ENCODE data around the gene TTC17.
"Not testable (repeated sequence)": the region's sequence is repeated elsewhere in the genome, so short reads cannot be mapped to it uniquely, and the experiment has no call there.

The TTC17 gene

GRCh38 chr11:43427971-43428370, 69.3 kb downstream of the TTC17 start:
- TF ChIP-seq CTCF (IDR thresholded peaks at IDR 0.05; ENCODE audit: low read depth, low read length), result no peak

GRCh38 chr11:43430916-43431315, 72.2 kb downstream of the TTC17 start:
- DNase-seq; H3K27me3 ChIP-seq; H3K4me1 ChIP-seq; H3K36me3 ChIP-seq; H3K4me3 ChIP-seq (ENCODE audit: low read depth, low read length); H3K9me3 ChIP-seq: not testable (repeated sequence)

More at GRCh38 chr11:43427971-43428370, 69.3 kb downstream of the TTC17 start:
- no peaks in the 10 kb centered on the region for H3K27me3 ChIP-seq
- no peaks in the 10 kb centered on the region for H3K4me1 ChIP-seq
- no peaks in the 10 kb centered on the region for H3K9me3 ChIP-seq
- H3K4me3 ChIP-seq (ENCODE audit: low read depth, low read length), result no peak overlapping the region
- DNase-seq, result no peak
- H3K36me3 ChIP-seq, result no peaks in the 10 kb centered on the region

GRCh38 chr11:43434893-43435292, 76.2 kb downstream of the TTC17 start:
- Histone ChIP-seq H3K36me3 (no peaks in the 10 kb centered on the region), H3K4me1 (no peaks in the 10 kb centered on the region), H3K9me3 (no peaks in the 10 kb centered on the region), H3K4me3 (ENCODE audit: low read depth, low read length) (no peak overlapping the region), H3K27me3 (no peaks in the 10 kb centered on the region)
- no peak for TF ChIP-seq CTCF (IDR thresholded peaks at IDR 0.05; ENCODE audit: low read depth, low read length)
- no peak for DNase-seq

- Histone ChIP-seq H3K36me3 (no peaks in the 10 kb centered on the region; the same call in 1 of the 2 replicates), H3K9me3 (no peaks in the 10 kb centered on the region), H3K4me3 (ENCODE audit: low read depth, low read length) (no peak overlapping the region), H3K27me3 (no peaks in the 10 kb centered on the region), H3K4me1 (no peaks in the 10 kb centered on the region)
- no peak for TF ChIP-seq CTCF (IDR thresholded peaks at IDR 0.05; ENCODE audit: low read depth, low read length)
- no peak for DNase-seq
These were observed 81.8 kb downstream of the TTC17 start for GRCh38 chr11:43440486-43440885.

- Histone ChIP-seq H3K4me1 (no peaks in the 10 kb centered on the region), H3K4me3 (ENCODE audit: low read depth, low read length) (no peak overlapping the region), H3K9me3 (no peaks in the 10 kb centered on the region), H3K36me3 (no peaks in the 10 kb centered on the region; the same call in none of the 2 replicates), H3K27me3 (no peaks in the 10 kb centered on the region)
- no peak for DNase-seq
- no peak for TF ChIP-seq CTCF (IDR thresholded peaks at IDR 0.05; ENCODE audit: low read depth, low read length)
These were observed 85.1 kb downstream of the TTC17 start for GRCh38 chr11:43443811-43444210.

GRCh38 chr11:43447151-43447550, 88.4 kb downstream of the TTC17 start:
- Histone ChIP-seq H3K9me3 (no peaks in the 10 kb centered on the region), H3K4me3 (ENCODE audit: low read depth, low read length) (no peak overlapping the region), H3K36me3 (no peaks in the 10 kb centered on the region; the same call in none of the 2 replicates), H3K27me3 (no peaks in the 10 kb centered on the region), H3K4me1 (no peaks in the 10 kb centered on the region)
- DNase-seq, result no peak
- no peak for TF ChIP-seq CTCF (IDR thresholded peaks at IDR 0.05; ENCODE audit: low read depth, low read length)

- TF ChIP-seq CTCF (IDR thresholded peaks at IDR 0.05; ENCODE audit: low read depth, low read length), result no peak
- H3K4me1 ChIP-seq, result no peaks in the 10 kb centered on the region
- H3K27me3 ChIP-seq, result no peaks in the 10 kb centered on the region
- no peaks in the 10 kb centered on the region for H3K9me3 ChIP-seq
- H3K4me3 ChIP-seq (ENCODE audit: low read depth, low read length), result no peak overlapping the region
- H3K36me3 ChIP-seq, result peaks cover 2% of the 10 kb centered on the region; the same call in 1 of the 2 replicates
- DNase-seq, result no peak
These were observed 99.8 kb downstream of the TTC17 start for GRCh38 chr11:43458486-43458885.

Measured in BE2C (cell line).